GM06990 (cell line): ENCODE measurements around the gene ZNF319.
A peak's percentile ranks its signal among the peaks of the same experiment; 100 is the strongest.

ENCODE experiments used
- DNase-seq: peaks from one replicate; pipeline ENCODE4 v3.0.0-alpha.2; 2011; ENCODE audit not compliant: insufficient read length; ENCODE audit errors: extremely low read depth
- H3K27me3 ChIP-seq: replicated peaks from 2 replicates; pipeline ENCODE4 v1.6.0; 2011; ENCODE audit warnings: low read length; ENCODE audit not compliant: control insufficient read depth, insufficient read depth
- H3K36me3 ChIP-seq: 2 replicates; pipeline ENCODE4 v1.5.1; 2011; ENCODE audit warnings: low read length; ENCODE audit not compliant: control insufficient read depth, insufficient read depth
- H3K4me3 ChIP-seq: replicated peaks from 2 replicates; pipeline ENCODE4 v1.5.1; 2011; ENCODE audit warnings: low read depth, mild to moderate bottlenecking, control low read depth, low read length
- CTCF ChIP-seq: IDR thresholded peaks from 2 replicates; pipeline ENCODE4 v1.5.1; 2011; ENCODE audit warnings: low read length, control low read depth, mild to moderate bottlenecking, inconsistent platforms; ENCODE audit not compliant: insufficient read depth, poor library complexity, severe bottlenecking

The ZNF319 gene

DNA sequence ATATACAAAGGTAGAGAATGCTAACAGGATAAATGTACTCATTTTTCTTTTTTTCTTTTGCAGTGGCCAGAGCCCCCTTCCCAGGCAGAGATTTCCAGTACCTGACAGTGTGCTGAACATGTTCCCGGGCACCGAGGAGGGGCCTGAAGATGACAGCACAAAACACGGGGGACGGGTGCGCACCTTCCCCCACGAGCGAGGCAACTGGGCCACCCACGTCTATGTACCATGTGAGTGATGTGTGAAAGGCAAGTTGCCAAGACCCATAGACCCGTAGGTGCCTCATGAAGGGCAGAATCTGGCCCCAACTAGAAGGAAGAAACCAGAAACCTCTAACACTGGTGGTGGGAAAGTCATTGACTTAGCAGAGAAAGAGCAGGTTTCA, 1.9 kb upstream of the ZNF319 start:
- DNase-seq, result no peak
- Histone ChIP-seq H3K4me3 (peak overlapping the region; percentile 97), H3K36me3 (peaks cover 5% of the 10 kb centered on the region), H3K27me3 (no peaks in the 10 kb centered on the region)
- no peak for TF ChIP-seq CTCF

DNA sequence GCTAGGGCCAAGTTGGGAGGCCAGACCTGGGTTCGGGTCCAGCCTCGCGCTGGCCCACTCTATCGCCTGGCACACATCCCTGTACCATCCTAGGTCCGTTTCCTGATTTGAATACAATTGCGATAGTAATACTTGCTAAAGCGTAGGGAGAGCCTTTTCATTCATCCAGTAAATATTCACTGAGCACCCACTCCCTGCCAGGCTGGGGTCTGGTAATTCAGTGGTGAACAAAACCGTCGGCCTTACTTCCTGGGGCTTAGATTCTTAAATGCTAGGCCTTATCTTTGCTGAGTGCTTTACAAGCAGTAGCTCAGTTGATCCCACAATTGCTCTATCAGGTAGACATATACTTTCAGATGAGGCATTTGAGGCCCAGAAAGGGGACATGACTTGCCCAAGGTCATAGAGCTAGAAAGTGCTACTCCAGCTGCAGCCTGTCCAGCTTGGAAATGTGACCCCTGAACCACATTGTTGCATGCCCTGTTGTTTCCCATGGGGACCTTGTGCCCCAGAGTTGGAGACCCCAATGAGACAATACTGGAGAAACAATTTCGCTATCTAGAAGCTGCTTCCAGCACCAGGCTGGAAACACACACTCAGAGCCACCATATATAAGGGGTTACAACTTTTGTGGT, 1.4 kb upstream of the ZNF319 start:
- H3K36me3 ChIP-seq, result peaks cover 10% of the 10 kb centered on the region
- peak overlapping the region; percentile 97 for H3K4me3 ChIP-seq
- H3K27me3 ChIP-seq, result no peaks in the 10 kb centered on the region
- no peak for DNase-seq
- TF ChIP-seq CTCF, result no peak

- H3K36me3 ChIP-seq, result peaks cover 14% of the 10 kb centered on the region
Measured at GRCh38 chr16:58000706-58001676, 519 bp upstream of the ZNF319 start, which contains the start of gene USB1. Gene USB1, plus strand, starts transcription at chr16:58001407. Its CDS starts 77 bp downstream, at chr16:58001484.

DNA sequence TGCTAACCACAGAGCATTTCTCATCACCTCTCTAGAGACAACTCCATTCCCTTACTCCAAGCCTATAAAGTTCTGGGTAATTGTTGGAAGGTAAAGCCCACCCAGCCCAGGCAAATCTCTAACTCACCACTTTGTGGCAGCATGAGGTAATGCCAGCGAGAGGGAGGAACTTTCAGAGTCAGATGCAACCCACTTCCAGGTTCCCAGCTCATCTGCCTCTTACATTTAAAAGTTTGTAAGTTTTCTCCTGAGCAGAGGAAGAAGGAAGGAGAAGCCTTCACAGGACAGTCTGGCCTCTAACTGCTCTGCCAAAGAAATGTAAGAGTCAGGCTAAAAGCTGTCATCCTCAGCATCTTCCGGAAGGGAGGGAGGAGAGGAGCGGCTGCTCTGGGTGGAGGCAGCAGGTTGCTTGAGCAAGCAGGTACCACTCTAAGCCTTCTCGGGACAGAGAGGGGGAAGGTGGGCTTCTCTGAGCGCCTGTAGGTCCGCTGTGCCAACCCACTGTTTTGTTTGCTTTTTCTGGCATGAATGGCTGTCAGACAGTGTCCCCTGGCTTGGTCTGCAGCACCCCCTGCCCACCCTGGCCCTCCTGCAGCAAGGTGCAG, 1.0 kb downstream of the ZNF319 start:
- TF ChIP-seq CTCF, result no peak
- no peak for DNase-seq
- H3K4me3 ChIP-seq, result peak overlapping the region; percentile 71
- H3K27me3 ChIP-seq, result no peaks in the 10 kb centered on the region
- peaks cover 14% of the 10 kb centered on the region for H3K36me3 ChIP-seq

More at GRCh38 chr16:58000706-58001676, 519 bp upstream of the ZNF319 start, which contains the start of gene USB1:
- DNase-seq, result peak; percentile 96
- Histone ChIP-seq H3K4me3 (peak within 1 kb of the TSS; percentile 97), H3K27me3 (no peaks in the 10 kb centered on the region)
- TF ChIP-seq CTCF, result peak; percentile 42

DNA sequence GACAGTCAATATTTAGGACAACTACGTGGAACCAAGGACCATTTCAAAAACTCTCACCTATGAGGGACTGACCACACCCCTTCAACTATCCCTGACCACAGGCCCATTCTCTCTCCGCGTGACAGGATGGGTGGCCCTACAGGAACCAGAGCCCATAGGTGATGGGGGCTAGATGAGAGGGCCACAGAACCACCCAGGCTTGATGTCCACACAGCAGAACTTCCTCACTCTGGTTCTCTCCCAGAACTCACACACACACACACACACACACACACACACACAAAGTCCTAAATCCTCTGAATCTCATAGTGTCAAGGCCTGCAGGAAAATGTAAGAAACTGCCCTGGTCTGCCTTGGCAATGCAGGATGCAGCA, 1.5 kb downstream of the ZNF319 start:
- H3K36me3 ChIP-seq, result peaks cover 14% of the 10 kb centered on the region
- DNase-seq, result no peak
- no peak for TF ChIP-seq CTCF
- no peaks in the 10 kb centered on the region for H3K27me3 ChIP-seq
- H3K4me3 ChIP-seq, result no peak overlapping the region
